RWPE1 (cell line): ENCODE results near the gene SRRM3.
"Not testable (repeated sequence)": the region's sequence is repeated elsewhere in the genome, so short reads cannot be mapped to it uniquely, and the experiment has no call there.

Experiments
- CTCF ChIA-PET: fragments of 350-600 bp; sonication (Branson Sonifier 250); formaldehyde crosslinking; extraction: SDS; loops from one replicate; lab custom pipeline; 2021; lab: Yijun Ruan, JAX
- POLR2A ChIA-PET: fragments of 400-600 bp; formaldehyde crosslinking; extraction: SDS; loops from one replicate; lab custom pipeline; 2020; ENCODE audit warnings: antibody characterized with exemption; ENCODE audit not compliant: low non-redundant PET; lab: Yijun Ruan, JAX
- DNase-seq: peaks from one replicate; pipeline ENCODE4 v3.0.0; 2012; ENCODE audit warnings: low spot score
- H3K27ac ChIP-seq: fragments of 450-650 bp; 2 replicates; pipeline ENCODE4 v1.5.1; 2017
- CTCF ChIP-seq: fragments of 450-650 bp; conservative IDR thresholded peaks from 2 replicates; pipeline ENCODE4 v1.5.1; 2017; ENCODE audit warnings: low read depth, mild to moderate bottlenecking

SRRM3 gene

GRCh38 chr7:76334320-76334967 is 132.7 kb downstream of the SRRM3 start:
- CTCF ChIA-PET, result no interaction called here
- no peak for TF ChIP-seq CTCF

GRCh38 chr7:76335417-76335816 is 133.7 kb downstream of the SRRM3 start:
- ChIA-PET POLR2A (interaction anchor here (0.7 kb wide), 1 partner anchor 29 kb away, joined by 6 read pairs; no protein-coding TSS in a partner anchor), CTCF (interaction anchor here (0.6 to 1.0 kb wide), 2 partner anchors 17 to 20 kb away, joined by 3 to 8 read pairs; no protein-coding TSS in a partner anchor)
- peak overlapping the region; percentile 51 for H3K27ac ChIP-seq
- not testable (repeated sequence) for DNase-seq

More at GRCh38 chr7:76334320-76334967, 132.7 kb downstream of the SRRM3 start:
- H3K27ac ChIP-seq, result peak overlapping the region; percentile 51
- POLR2A ChIA-PET, result no interaction called here
- DNase-seq, result no peak

GRCh38 chr7:76336094-76336493 is 134.4 kb downstream of the SRRM3 start:
- TF ChIP-seq CTCF, result no peak
- peak overlapping the region; percentile 51 for H3K27ac ChIP-seq
- no peak for DNase-seq
- POLR2A ChIA-PET, result interaction anchor here (0.7 kb wide), 1 partner anchor 29 kb away, joined by 6 read pairs; no protein-coding TSS in a partner anchor
- CTCF ChIA-PET, result interaction anchor here (1.0 kb wide), 1 partner anchor 18 kb away, joined by 8 read pairs; no protein-coding TSS in a partner anchor
